Fibroblast of lung (primary cell): ENCODE results near the gene ARHGAP28. TPM values are rescaled to one million over a fixed set of nuclear protein-coding genes. Genes with fewer than 3 reads are reported as not detected.

Experiments
- DNase-seq, 2 donors: peaks; one replicate each; pipeline versions ENCODE4 v3.0.0 to v3.0.0-alpha.2; 2010; ENCODE audit warnings: low read depth in 2 of 2
- H2AFZ ChIP-seq: 2 replicates; pipeline ENCODE4 v1.5.1; 2012; ENCODE audit warnings: low read length, control low read depth, inconsistent platforms
- H3K27ac ChIP-seq: 2 replicates; pipeline ENCODE4 v1.5.1; 2011; ENCODE audit warnings: low read length, control low read depth; ENCODE audit not compliant: insufficient read depth
- H3K27me3 ChIP-seq: 2 replicates; pipeline ENCODE4 v1.5.1; 2011; ENCODE audit warnings: mild to moderate bottlenecking, low read length; ENCODE audit not compliant: control insufficient read depth, insufficient read depth
- H3K36me3 ChIP-seq: 2 replicates; pipeline ENCODE4 v1.5.1; 2011; ENCODE audit warnings: low read length; ENCODE audit not compliant: control insufficient read depth, insufficient read depth
- H3K4me1 ChIP-seq: 2 replicates; pipeline ENCODE4 v1.5.1; 2011; ENCODE audit warnings: low read length; ENCODE audit not compliant: control insufficient read depth, insufficient read depth; ENCODE audit errors: extremely low read depth
- H3K4me2 ChIP-seq: 2 replicates; pipeline ENCODE4 v1.5.1; 2011; ENCODE audit warnings: low read length, control low read depth; ENCODE audit not compliant: insufficient read depth; ENCODE audit errors: extremely low read depth
- H3K4me3 ChIP-seq, 4 experiments: fragments of 200-600 bp in 1 of 4; sonication (generic) in 1 of 4; replicated peaks in 1 of 4; 2 replicates each; pipeline ENCODE4 v1.5.1; 2011 to 2016; ENCODE audit warnings: low read length in 4 of 4, low read depth in 3 of 4, mild to moderate bottlenecking in 3 of 4, control low read depth in 2 of 4, inconsistent platforms in 1 of 4, mixed read lengths in 1 of 4; ENCODE audit not compliant: insufficient read depth in 1 of 4; ENCODE audit errors: control extremely low read depth in 1 of 4
- H3K79me2 ChIP-seq: 2 replicates; pipeline ENCODE4 v1.5.1; 2012; ENCODE audit warnings: mild to moderate bottlenecking, low read length, inconsistent platforms; ENCODE audit not compliant: control insufficient read depth, insufficient read depth
- H3K9ac ChIP-seq: 2 replicates; pipeline ENCODE4 v1.5.1; 2011; ENCODE audit warnings: mild to moderate bottlenecking, low read length, control low read depth; ENCODE audit not compliant: insufficient read depth
- H3K9me3 ChIP-seq: 2 replicates; pipeline ENCODE4 v1.5.1; 2012; ENCODE audit warnings: low read depth, low read length; ENCODE audit not compliant: control insufficient read depth, insufficient read depth
- H4K20me1 ChIP-seq: 2 replicates; pipeline ENCODE4 v1.5.1; 2011; ENCODE audit warnings: low read length; ENCODE audit not compliant: control insufficient read depth, insufficient read depth; ENCODE audit errors: extremely low read depth
- EZH2 ChIP-seq: IDR thresholded peaks from 2 replicates; pipeline ENCODE4 v1.5.1; 2012; ENCODE audit warnings: low read length, control low read depth, mild to moderate bottlenecking; ENCODE audit errors: missing control alignments
- polyA plus RNA-seq, 2 donors: library from polyadenylated mRNA; depleted of rRNA in 1 of 2; stranded (reverse) in 1 of 2; unstranded in 1 of 2; fragments of >200 nt; gene quantifications; 2 replicates each; pipeline ENCODE4 v1.2.1, GENCODE V29; 2011 to 2012; ENCODE audit warnings: missing spikeins in 1 of 2
- total RNA-seq: library from RNA; depleted of rRNA; stranded (reverse); fragments of >200 nt; gene quantifications from 2 replicates; pipeline ENCODE4 v1.2.1, GENCODE V29; 2014
- TF ChIP-seq, protein P1 (sequence below), 2 donors: IDR thresholded peaks in 1 of 2; conservative IDR thresholded peaks in 1 of 2; 1 replicate in 1 of 2; 2 replicates in 1 of 2; pipeline ENCODE4 v1.5.1; 2011 to 2012; ENCODE audit warnings: low read length in 2 of 2, control low read depth in 1 of 2, inconsistent platforms in 1 of 2, low read depth in 1 of 2, mild to moderate bottlenecking in 1 of 2

Gene ARHGAP28
- total and polyA plus RNA-seq, 2 donors (not counting 1 experiment from before 2014, with no cell fraction given), result 3.3 to 35.0 TPM

GRCh38 chr18:6728331-6728730, 1.2 kb upstream of the ARHGAP28 start:
- TF ChIP-seq EZH2, result no peak
- TF ChIP-seq, protein P1, sequence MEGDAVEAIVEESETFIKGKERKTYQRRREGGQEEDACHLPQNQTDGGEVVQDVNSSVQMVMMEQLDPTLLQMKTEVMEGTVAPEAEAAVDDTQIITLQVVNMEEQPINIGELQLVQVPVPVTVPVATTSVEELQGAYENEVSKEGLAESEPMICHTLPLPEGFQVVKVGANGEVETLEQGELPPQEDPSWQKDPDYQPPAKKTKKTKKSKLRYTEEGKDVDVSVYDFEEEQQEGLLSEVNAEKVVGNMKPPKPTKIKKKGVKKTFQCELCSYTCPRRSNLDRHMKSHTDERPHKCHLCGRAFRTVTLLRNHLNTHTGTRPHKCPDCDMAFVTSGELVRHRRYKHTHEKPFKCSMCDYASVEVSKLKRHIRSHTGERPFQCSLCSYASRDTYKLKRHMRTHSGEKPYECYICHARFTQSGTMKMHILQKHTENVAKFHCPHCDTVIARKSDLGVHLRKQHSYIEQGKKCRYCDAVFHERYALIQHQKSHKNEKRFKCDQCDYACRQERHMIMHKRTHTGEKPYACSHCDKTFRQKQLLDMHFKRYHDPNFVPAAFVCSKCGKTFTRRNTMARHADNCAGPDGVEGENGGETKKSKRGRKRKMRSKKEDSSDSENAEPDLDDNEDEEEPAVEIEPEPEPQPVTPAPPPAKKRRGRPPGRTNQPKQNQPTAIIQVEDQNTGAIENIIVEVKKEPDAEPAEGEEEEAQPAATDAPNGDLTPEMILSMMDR (conservative IDR thresholded peaks at IDR 0.05 in 1 of 2, IDR thresholded peaks at IDR 0.05 in 1 of 2; ENCODE audit: low read depth in 1 of 2, low read length in 2 of 2), result no peak
- Histone ChIP-seq H3K79me2 (no peaks in the 10 kb centered on the region), H3K9ac (no peak overlapping the region), H3K9me3 (no peaks in the 10 kb centered on the region), H3K36me3 (no peaks in the 10 kb centered on the region), H4K20me1 (no peaks in the 10 kb centered on the region), H3K27me3 (peaks cover 3% of the 10 kb centered on the region), H3K4me1 (peaks cover 3% of the 10 kb centered on the region), H3K4me3 (no peak overlapping the region), H2AFZ (no peak overlapping the region), H3K4me2 (no peak overlapping the region), H3K27ac (no peak overlapping the region)
- no peak for DNase-seq

- H2AFZ ChIP-seq, result no peak overlapping the region
- no peak overlapping the region for H3K9ac ChIP-seq
- no peak for DNase-seq
- no peaks in the 10 kb centered on the region for H3K36me3 ChIP-seq
- H3K4me2 ChIP-seq, result peak overlapping the region; percentile 88
- no peaks in the 10 kb centered on the region for H3K79me2 ChIP-seq
- no peak overlapping the region for H3K27ac ChIP-seq
- TF ChIP-seq, protein P1 (conservative IDR thresholded peaks at IDR 0.05 in 1 of 2, IDR thresholded peaks at IDR 0.05 in 1 of 2; ENCODE audit: low read depth in 1 of 2, low read length in 2 of 2), result no peak
- TF ChIP-seq EZH2, result no peak
- no peaks in the 10 kb centered on the region for H4K20me1 ChIP-seq
- H3K4me3 ChIP-seq, result peak overlapping the region in 3 of 4 experiments; percentile 43 to 67 (median 61)
- no peaks in the 10 kb centered on the region for H3K9me3 ChIP-seq
- H3K4me1 ChIP-seq, result peaks cover 3% of the 10 kb centered on the region
- peaks cover 3% of the 10 kb centered on the region for H3K27me3 ChIP-seq
Observed at GRCh38 chr18:6728809-6729246, 688 bp upstream of the ARHGAP28 start.

DNA sequence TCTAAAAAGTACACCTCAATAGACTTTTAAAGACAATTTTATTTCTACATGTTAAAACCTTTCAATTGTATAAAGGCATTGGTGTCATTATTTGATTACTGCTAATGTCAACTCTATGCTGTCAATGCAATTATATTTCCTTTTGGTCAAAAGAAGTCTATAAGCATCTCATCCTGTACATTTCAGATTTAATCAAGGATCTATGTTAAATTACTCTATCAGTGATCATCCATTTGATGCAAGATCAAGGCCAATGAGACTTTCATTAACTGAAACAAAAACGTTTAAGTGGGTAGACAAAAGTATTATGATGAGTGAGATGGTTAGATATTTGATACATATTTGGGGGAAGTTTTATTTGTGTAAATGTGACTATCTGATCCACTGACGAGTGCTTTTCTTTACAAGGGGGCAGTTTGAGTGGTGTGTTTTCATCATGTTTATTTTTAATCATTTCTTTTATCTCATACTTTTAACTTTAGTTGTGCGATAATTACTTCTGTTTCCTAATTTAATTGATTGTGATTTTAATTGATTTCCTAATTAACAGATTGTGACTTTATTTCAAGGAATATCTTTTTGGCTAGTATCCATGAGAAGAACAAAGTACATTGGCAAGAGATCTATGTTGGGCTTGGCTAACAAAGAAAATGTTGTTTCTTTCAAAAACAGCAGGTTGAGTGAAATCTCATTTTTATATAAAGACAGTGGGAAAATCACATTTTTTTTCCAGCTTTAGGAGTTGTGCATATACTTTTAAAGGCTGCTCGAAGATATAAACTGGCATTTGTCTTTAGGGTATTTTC, 1.1 kb downstream of the ARHGAP28 start:
- DNase-seq, result no peak
- Histone ChIP-seq H3K79me2 (no peaks in the 10 kb centered on the region), H3K9me3 (no peaks in the 10 kb centered on the region), H4K20me1 (no peaks in the 10 kb centered on the region), H3K4me3 (peak overlapping the region; percentile 61 to 91 (median 66)), H3K4me1 (peaks cover 3% of the 10 kb centered on the region), H3K27ac (no peak overlapping the region), H3K36me3 (no peaks in the 10 kb centered on the region), H3K4me2 (peak overlapping the region; percentile 88), H3K9ac (no peak overlapping the region), H2AFZ (no peak overlapping the region), H3K27me3 (peaks cover 3% of the 10 kb centered on the region)
- TF ChIP-seq, protein P1 (conservative IDR thresholded peaks at IDR 0.05 in 1 of 2, IDR thresholded peaks at IDR 0.05 in 1 of 2; ENCODE audit: low read depth in 1 of 2, low read length in 2 of 2), result no peak
- TF ChIP-seq EZH2, result no peak
